ENCODE measurements around the gene CADM1.

GRCh38 chr11:115524572-115524971 is 20.4 kb upstream of the CADM1 start:
- no peak for TF ChIP-seq CTCF (IDR thresholded peaks at IDR 0.05)
- no peak for TF ChIP-seq POLR2A (IDR thresholded peaks at IDR 0.05; ENCODE audit: low read depth)

Data from esophagus muscularis mucosa (tissue), 3 donors.